Activated T-helper 9 cell treated with anti-CD3 and anti-CD28 coated beads, Interleukin-2, amount 50 U/mL, for 16 hours (primary cell): ENCODE results near the gene PATJ.

Experiments
- DNase-seq: peaks from one replicate; pipeline ENCODE4 v3.0.0-alpha.2; 2020; ENCODE audit warnings: low read depth

PATJ gene

DNA sequence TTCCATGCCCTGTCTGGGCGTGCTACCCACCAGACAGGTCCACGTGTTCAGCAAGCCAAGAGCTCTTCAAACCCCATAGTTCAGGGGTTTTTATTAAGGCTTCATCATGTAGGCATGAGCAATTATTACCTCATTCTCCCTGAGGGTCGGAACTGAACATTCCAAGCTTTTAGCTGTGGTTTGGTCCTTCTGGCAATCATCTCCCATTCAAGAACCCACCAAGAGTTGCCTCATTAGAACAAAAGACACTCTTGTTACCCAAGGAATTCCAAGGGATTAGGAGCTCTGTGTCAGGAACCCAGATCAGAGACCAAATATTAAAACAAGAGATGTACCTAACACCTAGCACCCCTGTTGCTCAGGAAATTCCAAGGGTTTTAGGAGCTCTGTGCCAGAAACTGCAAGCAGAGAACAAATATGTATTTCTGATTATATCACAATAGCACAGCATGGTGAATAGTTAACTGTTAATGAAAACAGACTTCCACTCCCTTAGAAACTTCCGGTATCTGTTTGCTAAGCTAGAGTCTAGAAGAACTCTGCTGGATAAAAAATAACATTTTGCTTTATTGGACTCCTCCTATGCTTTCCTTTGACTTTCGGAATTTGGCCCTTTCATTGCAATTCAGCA, 251.2 kb downstream of the PATJ start:
- DNase-seq, result no peak

DNA sequence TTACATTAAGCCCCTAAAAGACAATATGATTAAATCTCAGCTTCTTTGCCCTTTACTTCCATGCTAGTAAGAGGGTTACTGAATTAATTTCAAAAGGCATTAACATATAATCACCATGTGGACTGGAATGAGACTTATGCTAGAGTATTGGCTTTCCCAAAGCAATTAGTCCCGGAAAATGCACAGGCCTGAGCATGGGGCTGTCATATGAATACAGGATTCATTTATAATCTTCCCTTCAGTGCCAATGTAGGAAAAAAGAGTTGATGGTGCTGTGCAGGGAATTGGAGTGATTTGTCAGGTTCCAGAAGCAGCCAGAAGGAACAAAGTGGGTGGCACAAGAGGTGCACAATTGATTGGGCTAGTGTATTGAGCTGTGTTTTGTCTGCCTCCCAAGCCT, 253.4 kb downstream of the PATJ start:
- DNase-seq, result no peak

DNA sequence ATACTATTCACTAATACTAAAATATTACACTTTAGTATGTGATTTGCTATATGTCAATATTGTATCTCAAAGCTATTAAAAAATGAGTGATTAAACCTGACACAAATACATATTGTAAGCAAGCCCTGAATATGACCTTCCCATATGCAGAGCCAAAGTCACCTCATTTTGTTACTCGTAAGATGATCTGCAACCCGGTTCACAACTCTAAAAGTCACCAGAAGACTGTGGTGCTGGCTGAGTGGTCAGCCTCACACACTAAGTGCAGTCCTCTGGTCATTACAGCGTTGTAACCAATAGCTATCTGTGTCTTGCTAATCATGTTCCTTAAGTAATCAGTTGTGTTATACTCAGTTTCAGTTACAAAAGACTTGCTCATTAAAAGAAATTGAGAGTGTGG, 254.8 kb downstream of the PATJ start:
- DNase-seq, result no peak

- no peak for DNase-seq
Measured at GRCh38 chr1:62003777-62004176, 261.5 kb downstream of the PATJ start.

GRCh38 chr1:62006690-62007089, 264.4 kb downstream of the PATJ start:
- no peak for DNase-seq

DNA sequence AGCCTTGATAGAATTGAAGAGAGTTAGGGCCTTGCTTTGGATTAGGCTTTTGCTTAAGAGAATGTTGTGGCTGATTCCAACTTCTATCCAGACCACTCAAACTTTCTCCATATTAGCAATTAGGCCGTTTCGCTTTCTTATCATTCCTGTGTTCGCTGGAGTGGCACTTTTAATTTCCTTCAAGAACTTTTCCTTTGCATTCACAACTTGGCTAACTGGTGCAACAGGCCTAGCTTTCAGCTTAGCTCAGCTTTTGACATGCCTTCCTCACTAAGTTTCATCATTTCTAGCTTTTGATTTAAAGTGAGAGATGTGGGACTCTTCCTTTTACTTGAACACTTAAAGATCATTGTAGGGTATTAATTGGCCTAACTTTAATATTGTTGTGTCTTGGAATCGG, 268.7 kb downstream of the PATJ start:
- no peak for DNase-seq

GRCh38 chr1:62012095-62012494, 269.8 kb downstream of the PATJ start:
- DNase-seq, result no peak

DNA sequence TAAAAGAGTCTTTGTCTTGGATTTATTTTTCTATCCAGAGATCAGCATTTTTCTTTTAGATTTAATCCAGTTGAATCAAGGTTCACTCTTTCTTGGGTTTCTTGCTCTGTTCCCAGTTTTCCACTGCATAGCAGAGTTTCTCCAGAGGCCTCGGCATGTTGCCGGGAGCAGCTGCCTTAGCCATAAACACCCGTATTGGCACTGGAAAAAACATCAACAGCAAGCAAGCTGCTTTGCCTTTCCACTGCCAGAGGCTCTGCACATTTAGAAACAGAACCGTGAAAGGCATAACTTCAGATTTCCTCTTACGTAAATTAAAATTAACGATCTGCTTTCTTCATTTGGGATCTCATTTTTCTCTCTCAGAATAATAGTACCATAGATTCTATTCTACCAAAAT, 270.6 kb downstream of the PATJ start:
- DNase-seq, result no peak

GRCh38 chr1:62013264-62013663, 271.0 kb downstream of the PATJ start:
- DNase-seq, result no peak

DNA sequence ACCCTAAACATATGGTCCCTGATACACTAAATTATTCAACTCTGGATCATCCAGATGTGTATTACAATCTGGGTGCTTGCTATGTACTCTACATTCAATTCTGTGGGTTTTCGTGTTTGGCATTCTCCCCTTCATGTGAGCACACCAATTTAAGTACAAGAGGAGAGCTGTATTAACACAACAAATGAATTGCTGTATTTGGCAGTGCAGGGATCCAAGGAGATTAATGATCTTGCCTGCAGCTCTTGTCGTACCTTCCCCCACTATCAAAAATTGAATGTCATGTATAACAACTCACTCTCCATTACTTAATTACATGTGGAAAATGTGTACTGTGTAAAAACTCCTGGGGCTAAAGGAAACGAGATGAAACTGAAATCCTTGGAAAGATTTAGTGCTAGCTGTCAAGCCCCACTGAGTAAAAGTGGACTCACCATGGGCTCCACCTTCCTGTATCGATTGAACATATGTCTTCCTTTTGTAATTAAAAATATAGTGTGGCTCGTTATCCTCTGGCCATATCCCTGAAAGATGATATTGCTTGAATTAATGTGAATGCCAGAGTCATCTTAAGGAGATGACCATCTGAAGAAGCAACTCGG, 280.2 kb downstream of the PATJ start:
- no peak for DNase-seq

GRCh38 chr1:62024690-62025089, 282.4 kb downstream of the PATJ start:
- no peak for DNase-seq

GRCh38 chr1:62025154-62025553, 282.9 kb downstream of the PATJ start:
- no peak for DNase-seq

- DNase-seq, result no peak
Measured at GRCh38 chr1:62025892-62026291, 283.6 kb downstream of the PATJ start.

DNA sequence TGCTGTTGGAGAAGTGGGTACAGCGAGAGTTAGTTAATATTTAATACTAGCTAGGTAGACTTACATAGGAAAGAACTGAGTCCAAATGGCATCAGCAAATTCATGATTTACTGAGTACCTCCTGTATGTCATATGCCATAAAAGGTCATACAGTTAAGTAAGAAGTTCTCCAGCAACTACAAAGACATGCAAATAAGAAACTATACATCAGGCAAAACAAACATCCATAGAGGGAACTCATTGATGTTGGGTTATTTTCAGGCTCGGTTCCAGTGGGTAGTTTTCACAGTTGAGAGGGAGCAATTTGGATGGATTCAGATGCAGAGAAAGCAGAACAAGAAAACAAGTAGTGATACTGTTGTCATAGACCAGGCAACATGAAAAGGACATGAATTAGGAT, 287.4 kb downstream of the PATJ start:
- DNase-seq, result no peak

- no peak for DNase-seq
Measured at GRCh38 chr1:62034790-62035189, 292.5 kb downstream of the PATJ start.

- DNase-seq, result no peak
Measured at GRCh38 chr1:62037274-62037673, 295.0 kb downstream of the PATJ start.

GRCh38 chr1:62038594-62039284, 296.5 kb downstream of the PATJ start:
- DNase-seq, result no peak

GRCh38 chr1:62040450-62040849, 298.2 kb downstream of the PATJ start:
- no peak for DNase-seq

DNA sequence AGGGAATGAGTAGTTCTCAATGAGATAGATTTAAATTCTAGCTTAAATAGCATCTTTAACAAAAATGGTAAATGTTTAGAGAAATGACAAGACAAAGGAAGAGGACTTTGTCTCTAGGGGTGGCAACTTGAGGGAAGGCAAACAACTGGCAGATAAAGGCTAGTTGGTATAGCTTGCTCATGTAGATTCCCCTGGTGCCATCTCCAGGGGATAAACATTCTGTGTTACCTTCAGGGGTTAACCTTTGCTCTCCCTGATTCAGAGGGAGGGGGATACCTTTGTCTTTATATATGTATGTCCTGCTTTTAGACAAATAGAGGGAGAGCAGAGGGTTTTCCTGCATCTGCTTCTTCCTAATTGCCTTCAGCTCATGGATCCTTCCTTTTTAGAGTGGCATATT, 298.7 kb downstream of the PATJ start:
- no peak for DNase-seq

DNA sequence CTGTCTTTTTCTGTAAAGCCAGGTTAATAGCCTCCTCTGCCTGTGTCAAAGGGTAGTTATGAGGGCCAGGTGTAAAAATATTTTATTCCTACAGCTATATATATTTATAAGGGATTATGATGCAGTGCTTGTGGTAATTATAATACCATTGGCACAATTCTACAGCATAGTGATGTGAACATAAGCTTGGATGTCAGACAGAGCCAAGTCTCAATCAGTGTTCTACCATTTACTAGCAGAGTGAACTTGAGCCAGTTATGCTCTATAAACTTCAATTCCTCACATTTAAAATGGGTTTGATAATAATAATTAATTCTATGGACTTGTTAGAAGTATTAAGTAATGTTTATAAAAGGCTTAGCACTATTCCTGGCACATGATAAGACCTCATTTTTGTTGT, 300.9 kb downstream of the PATJ start:
- no peak for DNase-seq

DNA sequence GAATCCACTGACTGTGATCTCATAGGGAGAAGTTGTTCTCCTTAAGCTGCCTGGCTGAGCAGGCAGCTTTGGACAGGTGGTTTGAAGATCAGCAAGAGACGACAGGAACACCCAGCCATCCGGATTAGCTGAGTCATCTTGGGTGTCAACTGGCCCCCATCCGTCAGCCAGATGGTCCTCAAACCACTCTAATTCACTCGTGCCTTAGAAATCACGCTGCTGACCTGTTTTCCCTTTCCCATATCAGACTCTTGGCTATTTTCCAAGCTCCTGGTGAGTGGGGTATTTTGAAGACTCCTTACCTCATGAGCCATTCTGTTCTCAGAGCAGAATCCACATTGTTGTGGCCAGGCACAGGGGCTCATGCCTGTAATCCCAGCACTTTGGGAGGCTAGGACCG, 303.3 kb downstream of the PATJ start:
- no peak for DNase-seq

GRCh38 chr1:62046927-62047326, 304.6 kb downstream of the PATJ start:
- no peak for DNase-seq

GRCh38 chr1:62050165-62050564, 307.9 kb downstream of the PATJ start:
- DNase-seq, result no peak

DNA sequence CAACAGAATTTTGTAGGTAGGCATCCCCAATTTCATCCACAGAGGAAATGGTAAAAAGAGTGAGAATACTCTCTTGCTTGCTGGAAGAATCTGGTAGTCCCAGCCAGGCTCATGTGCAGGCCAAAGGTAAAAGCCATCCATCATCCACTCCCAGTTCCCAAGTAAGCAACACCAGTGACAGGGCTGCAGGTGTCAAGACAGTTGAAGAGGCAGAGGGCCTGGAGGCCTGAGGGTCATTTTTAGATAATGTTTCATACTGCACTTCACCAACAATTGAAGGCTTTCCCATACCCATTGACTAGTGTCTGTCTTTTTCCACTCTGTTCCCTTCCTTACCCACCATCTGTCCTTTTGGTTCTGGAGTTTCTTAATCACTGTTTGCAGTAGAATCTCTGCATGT, 310.7 kb downstream of the PATJ start:
- no peak for DNase-seq
